GM12878 (cell line): Measurements from ENCODE around the gene ZNF428. TPM values are rescaled to one million over a fixed set of nuclear protein-coding genes. Genes with fewer than 3 reads are reported as not detected.

Experiments
- ATAC-seq: fragments of 200-7000 bp; cut with Tn5 transposase; 3 replicates; pipeline ENCODE4 v1.9.1; 2020; ENCODE audit warnings: mild to moderate bottlenecking, moderate library complexity
- BruUV-seq: library from RNA; stranded (reverse); fragments of 400-500 nt; replicated peaks from 2 replicates; lab custom pipeline; 2021; lab: Mats Ljungman, UMichigan
- CTCF ChIA-PET: fragments of 300-600 bp; sonication (Branson Sonifier 250); formaldehyde crosslinking; extraction: SDS; loops from one replicate; lab custom pipeline; 2021; ENCODE audit warnings: inconsistent platforms; lab: Yijun Ruan, JAX
- POLR2A ChIA-PET: fragments of 350-600 bp; formaldehyde crosslinking; extraction: SDS; loops from one replicate; lab custom pipeline; 2021; ENCODE audit warnings: inconsistent platforms; lab: Charles Lee
- RAD21 ChIA-PET: fragments of 300-600 bp; sonication (Branson Sonifier 250); formaldehyde crosslinking; loops from one replicate; lab custom pipeline; 2023; ENCODE audit warnings: antibody characterized with exemption; ENCODE audit not compliant: unreplicated experiment; lab: Charles Lee
- SMC1A ChIA-PET: fragments of 300-600 bp; sonication (Branson Sonifier 250); formaldehyde crosslinking; loops from one replicate; lab custom pipeline; 2023; ENCODE audit not compliant: unreplicated experiment, uncharacterized antibody; lab: Charles Lee
- DNase-seq: peaks from one replicate; pipeline ENCODE4 v3.0.0-alpha.2; 2011; ENCODE audit warnings: low read depth, low spot score
- FAIRE-seq: peaks from 3 replicates; lab custom pipeline; 2011; peaks lifted over from hg19 to GRCh38; lab: Jason Lieb, UNC
- H2AFZ ChIP-seq: 2 replicates; pipeline ENCODE4 v1.6.0; 2011; ENCODE audit warnings: low read depth, low read length, control low read depth; ENCODE audit not compliant: control insufficient read depth
- H3K27ac ChIP-seq: 2 replicates; pipeline ENCODE4 v1.5.1; 2011; ENCODE audit warnings: control low read depth; ENCODE audit not compliant: control insufficient read depth, insufficient read depth
- H3K27me3 ChIP-seq, 2 experiments: replicated peaks in 1 of 2; 2 replicates each; pipeline versions ENCODE4 v1.6.0 to v1.6.1; 2011; ENCODE audit warnings: low read length in 1 of 2; ENCODE audit not compliant: control insufficient read depth in 2 of 2, insufficient read depth in 2 of 2
- H3K36me3 ChIP-seq, 2 experiments: 2 replicates each; pipeline ENCODE4 v1.5.1; 2011; ENCODE audit warnings: low read length in 1 of 2; ENCODE audit not compliant: control insufficient read depth in 2 of 2, insufficient read depth in 2 of 2
- H3K4me1 ChIP-seq: 2 replicates; pipeline ENCODE4 v1.6.1; 2011; ENCODE audit warnings: mild to moderate bottlenecking, low read length, moderate library complexity, mixed read lengths; ENCODE audit not compliant: control insufficient read depth, insufficient read depth
- H3K4me2 ChIP-seq: 2 replicates; pipeline ENCODE4 v1.6.0; 2011; ENCODE audit warnings: control low read depth; ENCODE audit not compliant: control insufficient read depth, insufficient read depth
- H3K4me3 ChIP-seq: fragments of 200-600 bp; sonication (generic); 2 replicates; pipeline ENCODE4 v1.5.1; 2016
- H3K79me2 ChIP-seq: 2 replicates; pipeline ENCODE4 v1.6.0; 2011; ENCODE audit warnings: low read length; ENCODE audit not compliant: control insufficient read depth, insufficient read depth
- H3K9ac ChIP-seq: 2 replicates; pipeline ENCODE4 v1.8.0; 2011; ENCODE audit warnings: low read length, control low read depth, mixed read lengths; ENCODE audit not compliant: control insufficient read depth, insufficient read depth
- H3K9me3 ChIP-seq: replicated peaks from 3 replicates; pipeline ENCODE4 v1.5.1; 2011; ENCODE audit warnings: mild to moderate bottlenecking, low read length; ENCODE audit not compliant: control insufficient read depth, insufficient read depth
- H4K20me1 ChIP-seq: 2 replicates; pipeline ENCODE4 v1.6.0; 2011; ENCODE audit not compliant: control insufficient read depth, insufficient read depth
- BRCA1 ChIP-seq: IDR thresholded peaks from 2 replicates; pipeline ENCODE4 v1.6.1; 2011; ENCODE audit warnings: low read depth, low read length, improper control_type of control experiment
- E2F8 ChIP-seq: fragments of 450-650 bp; IDR thresholded peaks from 2 replicates; pipeline ENCODE4 v1.6.1; 2018; ENCODE audit warnings: mild to moderate bottlenecking, low read depth, moderate library complexity; ENCODE audit not compliant: partially characterized antibody
- ESRRA ChIP-seq: IDR thresholded peaks from 2 replicates; pipeline ENCODE4 v1.6.1; 2012; ENCODE audit warnings: mild to moderate bottlenecking, low read length, improper control_type of control experiment
- MXI1 ChIP-seq: fragments of 150-350 bp; IDR thresholded peaks from 2 replicates; pipeline ENCODE4 v1.6.1; 2011; ENCODE audit warnings: low read depth, mild to moderate bottlenecking, inconsistent platforms, low read length, improper control_type of control experiment
- RB1 ChIP-seq: fragments of 450-650 bp; formaldehyde crosslinking; IDR thresholded peaks from 2 replicates; pipeline ENCODE4 v1.6.1; 2017; ENCODE audit warnings: mild to moderate bottlenecking, borderline replicate concordance
- RBBP5 ChIP-seq: fragments of 200-600 bp; sonication (generic); conservative IDR thresholded peaks from 2 replicates; pipeline ENCODE4 v1.6.1; 2016
- TARDBP ChIP-seq: IDR thresholded peaks from 2 replicates; pipeline ENCODE4 v1.6.1; 2016; ENCODE audit warnings: borderline replicate concordance
- WGBS: methylation state at CpG from one replicate; pipeline ENCODE4 v1.1.6; 2016; ENCODE audit warnings: low lambda C conversion rate; ENCODE audit not compliant: insufficient replicate concordance, insufficient coverage; ENCODE audit errors: missing lambda C conversion rate; 5-methylcytosine and 5-hydroxymethylcytosine counted together
- in situ Hi-C: fragments of 300-500 bp; cut with MboI; formaldehyde crosslinking; loops from 9 replicates; pipeline ENCODE4 v1.14.3; 2018; ENCODE audit warnings: mixed read lengths
- intact Hi-C: fragments of 100-400 bp; cut with micrococcal nuclease; formaldehyde crosslinking; loops from one replicate; pipeline ENCODE4 v1.14.2; 2022; ENCODE audit not compliant: unreplicated experiment
- polyA plus RNA-seq, 11 experiments: library from polyadenylated mRNA; depleted of rRNA in 4 of 11; unstranded in 6 of 11; stranded (reverse) in 5 of 11; fragments of >200 nt; fragmentation: Nextera tagmentation in 4 of 11; fragmentation: Illumina TruSeq in 1 of 11; extraction: Ambion mirVana in 4 of 11; extraction: Trizol in 1 of 11; gene quantifications; 1 replicate in 1 of 11; 2 replicates in 10 of 11; pipeline versions ENCODE4 v1.2.1 to v1.2.3, GENCODE V29; 2011 to 2016; ENCODE audit warnings: inconsistent platforms in 2 of 11, missing spikeins in 2 of 11, low read depth in 1 of 11
- total RNA-seq, 4 experiments: library from RNA; depleted of rRNA in 3 of 4; stranded (reverse); fragments of >200 nt in 3 of 4; fragmentation: Illumina TruSeq in 1 of 4; extraction: Trizol in 1 of 4; gene quantifications; 2 replicates each; pipeline versions ENCODE4 v1.2.1 to v1.2.3, GENCODE V29; 2013 to 2021

The ZNF428 gene
- total and polyA plus RNA-seq, 10 of the 15 experiments (the other 5 are each of a cell fraction or from before 2014, with no cell fraction given): 0.27 to 57.8 (median 20.4) TPM

- DNase-seq: no peak
- no peak overlapping the region for H2AFZ ChIP-seq
- FAIRE-seq: no peak
- SMC1A ChIA-PET: no interaction called here
- H3K27ac ChIP-seq: no peak overlapping the region
- TF ChIP-seq BRCA1 (no peak), MXI1 (no peak), RBBP5 (no peak), E2F8 (no peak), ESRRA (no peak), TARDBP (no peak), RB1 (no peak)
- CTCF ChIA-PET: no interaction called here
- BruUV-seq: no TSS peak
- H3K4me3 ChIP-seq: no peak overlapping the region
- no peak overlapping the region for H3K4me2 ChIP-seq
- no peaks in the 10 kb centered on the region for H3K79me2 ChIP-seq
- RAD21 ChIA-PET: no interaction called here
- H3K36me3 ChIP-seq: no peaks in the 10 kb centered on the region
- intact Hi-C loops: no loop called here
- H3K4me1 ChIP-seq: peaks cover 2% of the 10 kb centered on the region
- in situ Hi-C loops: no loop called here
- H3K27me3 ChIP-seq: peaks cover 2 to 5% of the 10 kb centered on the region in 2 experiments
- no peak for ATAC-seq
- WGBS: 18% methylated on average over 4 of the region's 4 CpGs
- H3K9me3 ChIP-seq: no peaks in the 10 kb centered on the region
- H4K20me1 ChIP-seq: no peaks in the 10 kb centered on the region
- H3K9ac ChIP-seq: no peak overlapping the region
- POLR2A ChIA-PET: interaction anchor here (0.6 kb wide), 1 partner anchor 58 kb away, joined by 5 read pairs; the partner anchor contains the start of gene PINLYP
Observed at GRCh38 chr19:43633520-43633919, 14.1 kb upstream of the ZNF428 start.
